ENCODE measurements around the gene TMF1. TPM values are rescaled to one million over a fixed set of nuclear protein-coding genes. Genes with fewer than 3 reads are reported as not detected.

TMF1 gene
- total and polyA plus RNA-seq, 2 of the 8 experiments (the other 6 are each of a cell fraction or from before 2014, with no cell fraction given) = 1.4 to 18.3 TPM

DNA sequence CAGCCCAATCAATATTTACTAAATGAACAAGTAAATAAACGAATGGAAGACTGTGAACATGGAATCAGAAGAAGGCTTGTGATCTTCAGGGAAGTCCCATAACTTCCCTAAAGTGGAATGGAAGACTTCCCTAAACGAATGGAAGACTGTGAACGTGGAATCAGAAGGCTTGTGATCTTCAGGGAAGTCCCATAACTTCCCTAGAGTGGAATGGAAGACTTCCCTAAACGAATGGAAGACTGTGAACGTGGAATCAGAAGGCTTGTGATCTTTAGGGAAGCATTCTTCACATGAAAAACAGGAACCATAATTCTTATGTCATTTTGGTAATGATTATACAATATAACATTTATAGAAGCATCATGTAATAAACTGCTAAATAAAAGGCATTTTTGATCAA, 77.4 kb downstream of the TMF1 start:
- no peak overlapping the region for H3K14ac ChIP-seq (ENCODE audit: insufficient read length)
- H4K20me1 ChIP-seq (replicated peaks in 1 of 2; ENCODE audit: control insufficient read depth in 1 of 2, insufficient read depth in 2 of 2, low read length in 2 of 2) = no peaks in the 10 kb centered on the region
- FAIRE-seq (peak; percentile 77), DNase-seq (ENCODE audit: low read depth in 1 of 2, low spot score in 2 of 2) (no peak)
- H2BK12ac ChIP-seq (ENCODE audit: low read depth, low read length) = no peak overlapping the region
- no peaks in the 10 kb centered on the region for H3K79me2 ChIP-seq (ENCODE audit: control insufficient read depth in 1 of 2, insufficient read depth in 2 of 2, low read length in 2 of 2)
- no peak overlapping the region for H3K9ac ChIP-seq (replicated peaks in 1 of 4; ENCODE audit: extremely low read depth in 1 of 4, low read depth in 3 of 4, low read length in 3 of 4)
- no peaks in the 10 kb centered on the region for H3K9me3 ChIP-seq (ENCODE audit: insufficient read depth in 2 of 2, low read depth in 1 of 2, low read length in 1 of 2)
- CTCF ChIA-PET (ENCODE audit: partially characterized antibody) = interaction anchor here (1.0 to 5.0 kb wide), 6 partner anchors 10 to 81 kb away, joined by 3 to 51 read pairs (median 4); partner anchors contain the start of gene TAFA4
- TF ChIP-seq SP1 (IDR thresholded peaks at IDR 0.05; ENCODE audit: low read depth, low read length) (no peak), POLR2AphosphoS5 (IDR thresholded peaks at IDR 0.05; ENCODE audit: low read depth, low read length) (no peak), BACH1 (IDR thresholded peaks at IDR 0.05; ENCODE audit: low read length) (no peak), GTF2F1 (IDR thresholded peaks at IDR 0.05; ENCODE audit: borderline replicate concordance, low read depth, low read length) (no peak), NANOG (IDR thresholded peaks at IDR 0.05; ENCODE audit: insufficient read depth, low read depth, low read length, poor library complexity, severe bottlenecking) (no peak), SRF (IDR thresholded peaks at IDR 0.05; ENCODE audit: low read depth, low read length) (no peak), TEAD4 (IDR thresholded peaks at IDR 0.05; ENCODE audit: low read depth, low read length) (no peak), KDM4A (IDR thresholded peaks at IDR 0.05; ENCODE audit: low read depth, low read length, severe bottlenecking) (no peak), BRCA1 (IDR thresholded peaks at IDR 0.05; ENCODE audit: low read depth, low read length) (no peak)
- no peak overlapping the region for H2BK5ac ChIP-seq (ENCODE audit: low read depth, low read length)
- no peak overlapping the region for H3K18ac ChIP-seq (ENCODE audit: extremely low read depth, low read length)
- H4K8ac ChIP-seq (ENCODE audit: extremely low read depth, insufficient read depth, low read length) = no peak overlapping the region
- H3K4me2 ChIP-seq (ENCODE audit: insufficient read depth in 1 of 2, low read depth in 2 of 2, low read length in 2 of 2) = no peak overlapping the region
- no peak overlapping the region for H3K4me3 ChIP-seq (ENCODE audit: extremely low read depth in 1 of 4, insufficient read depth in 2 of 4, low read depth in 3 of 4, low read length in 4 of 4)
- H3K27ac ChIP-seq (ENCODE audit: low read depth, low read length) = no peak overlapping the region
- no peak overlapping the region for H2AK5ac ChIP-seq (ENCODE audit: low read depth, low read length)
- peaks cover 0 to 14% (median 8%) of the 10 kb centered on the region in 4 experiments; a peak in 6 of 8 replicates for H3K36me3 ChIP-seq (ENCODE audit: control insufficient read depth in 2 of 4, insufficient read depth in 4 of 4, low read length in 3 of 4)
- 91% methylated on average over 5 of the region's 5 CpGs; no CpG with 5 or more reads in 1 of the 2 experiments for WGBS, 2 experiments (ENCODE audit: extremely low coverage in 1 of 2, insufficient coverage in 1 of 2, insufficient read length in 1 of 2, insufficient replicate concordance in 2 of 2, low coverage in 1 of 2, low lambda C conversion rate in 2 of 2, missing lambda C conversion rate in 1 of 2)
- H2AFZ ChIP-seq (ENCODE audit: low read length) = no peak overlapping the region
- no peak overlapping the region for H3K4ac ChIP-seq (replicated peaks; ENCODE audit: insufficient read length, low read depth, low read length)
- POLR2A ChIA-PET (ENCODE audit: partially characterized antibody) = interaction anchor here (0.6 to 0.7 kb wide), 2 partner anchors 12 to 59 kb away, joined by 4 read pairs; no protein-coding TSS in a partner anchor
- H3K23ac ChIP-seq (ENCODE audit: insufficient read length) = no peak overlapping the region
- peaks cover 0 to 2% (median 0%) of the 10 kb centered on the region in 4 experiments; a peak in 1 of 7 replicates for H3K4me1 ChIP-seq (replicated peaks in 1 of 4; ENCODE audit: control insufficient read depth in 3 of 4, insufficient read depth in 4 of 4, low read length in 3 of 4)
- no peak overlapping the region for H2BK120ac ChIP-seq (replicated peaks; ENCODE audit: low read depth, low read length)
- no peak overlapping the region for H2BK20ac ChIP-seq (ENCODE audit: low read length)
- H4K91ac ChIP-seq (replicated peaks; ENCODE audit: insufficient read length, low read length) = no peak overlapping the region
- no peak overlapping the region for H2BK15ac ChIP-seq (ENCODE audit: low read length)
- no peak overlapping the region for H3K56ac ChIP-seq (replicated peaks; ENCODE audit: insufficient read length, low read depth, low read length)
- H3K79me1 ChIP-seq (ENCODE audit: low read depth, low read length) = no peaks in the 10 kb centered on the region
- H4K5ac ChIP-seq (ENCODE audit: insufficient read length, low read depth, low read length) = no peak overlapping the region
- no peaks in the 10 kb centered on the region; the same call in 1 of the 2 replicates for H3K23me2 ChIP-seq (ENCODE audit: low read depth, low read length)
- peaks cover 0 to 2% (median 0%) of the 10 kb centered on the region in 4 experiments; a peak in 1 of 7 replicates for H3K27me3 ChIP-seq (replicated peaks in 1 of 4; ENCODE audit: control insufficient read depth in 3 of 4, extremely low read depth in 1 of 4, insufficient read depth in 3 of 4, low read length in 3 of 4)

All from H1 (cell line).